ENCODE measurements around the gene JUN.

- TF ChIP-seq CTCF (IDR thresholded peaks at IDR 0.05) (no peak), EP300 (IDR thresholded peaks at IDR 0.05) (no peak), POLR2A (IDR thresholded peaks at IDR 0.05) (no peak)
These were observed 4.6 kb downstream of the JUN start for GRCh38 chr1:58779059-58779754.
